ENCODE data around the gene FAM76A. TPM values are rescaled to one million over a fixed set of nuclear protein-coding genes. Genes with fewer than 3 reads are reported as not detected.
A peak's percentile ranks its signal among the peaks of the same experiment; 100 is the strongest.

FAM76A gene
- total RNA-seq, 1 experiment from 2014 or later = 17.9 TPM

GRCh38 chr1:27744556-27744955 lies 18.8 kb downstream of the FAM76A start:
- intact Hi-C loops (cut with micrococcal nuclease; ENCODE audit: unreplicated experiment) = no loop called here
- POLR2A ChIA-PET (ENCODE audit: low non-redundant PET) = no interaction called here
- TF ChIP-seq, protein P1, sequence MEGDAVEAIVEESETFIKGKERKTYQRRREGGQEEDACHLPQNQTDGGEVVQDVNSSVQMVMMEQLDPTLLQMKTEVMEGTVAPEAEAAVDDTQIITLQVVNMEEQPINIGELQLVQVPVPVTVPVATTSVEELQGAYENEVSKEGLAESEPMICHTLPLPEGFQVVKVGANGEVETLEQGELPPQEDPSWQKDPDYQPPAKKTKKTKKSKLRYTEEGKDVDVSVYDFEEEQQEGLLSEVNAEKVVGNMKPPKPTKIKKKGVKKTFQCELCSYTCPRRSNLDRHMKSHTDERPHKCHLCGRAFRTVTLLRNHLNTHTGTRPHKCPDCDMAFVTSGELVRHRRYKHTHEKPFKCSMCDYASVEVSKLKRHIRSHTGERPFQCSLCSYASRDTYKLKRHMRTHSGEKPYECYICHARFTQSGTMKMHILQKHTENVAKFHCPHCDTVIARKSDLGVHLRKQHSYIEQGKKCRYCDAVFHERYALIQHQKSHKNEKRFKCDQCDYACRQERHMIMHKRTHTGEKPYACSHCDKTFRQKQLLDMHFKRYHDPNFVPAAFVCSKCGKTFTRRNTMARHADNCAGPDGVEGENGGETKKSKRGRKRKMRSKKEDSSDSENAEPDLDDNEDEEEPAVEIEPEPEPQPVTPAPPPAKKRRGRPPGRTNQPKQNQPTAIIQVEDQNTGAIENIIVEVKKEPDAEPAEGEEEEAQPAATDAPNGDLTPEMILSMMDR (conservative IDR thresholded peaks at IDR 0.05; ENCODE audit: low read depth, low read length) = no peak
- TF ChIP-seq EZH2 (IDR thresholded peaks at IDR 0.05; ENCODE audit: borderline replicate concordance, low read depth, low read length, poor library complexity, severe bottlenecking) = no peak
- Histone ChIP-seq H3K27ac (ENCODE audit: low read depth, low read length, poor library complexity, severe bottlenecking) (no peak overlapping the region), H3K4me1 (ENCODE audit: insufficient read depth, low read length, poor library complexity, severe bottlenecking) (no peaks in the 10 kb centered on the region), H3K4me3 (ENCODE audit: low read depth, low read length, poor library complexity, severe bottlenecking) (no peak overlapping the region), H3K36me3 (ENCODE audit: insufficient read depth, low read length, poor library complexity, severe bottlenecking) (peaks cover 11% of the 10 kb centered on the region), H3K27me3 (replicated peaks; ENCODE audit: insufficient read depth, low read depth, low read length, poor library complexity) (no peaks in the 10 kb centered on the region), H3K9me3 (ENCODE audit: low read depth, low read length, poor library complexity, severe bottlenecking) (no peaks in the 10 kb centered on the region)
- CTCF ChIA-PET = no interaction called here
- no peak for DNase-seq (ENCODE audit: low spot score)
- BruUV-seq (replicated peaks) = no TSS peak

- no peaks in the 10 kb centered on the region for H3K4me1 ChIP-seq (ENCODE audit: insufficient read depth, low read length, poor library complexity, severe bottlenecking)
- TF ChIP-seq, protein P1 (conservative IDR thresholded peaks at IDR 0.05; ENCODE audit: low read depth, low read length) = no peak
- TF ChIP-seq EZH2 (IDR thresholded peaks at IDR 0.05; ENCODE audit: borderline replicate concordance, low read depth, low read length, poor library complexity, severe bottlenecking) = no peak
- peaks cover 13% of the 10 kb centered on the region for H3K36me3 ChIP-seq (ENCODE audit: insufficient read depth, low read length, poor library complexity, severe bottlenecking)
- POLR2A ChIA-PET (ENCODE audit: low non-redundant PET) = no interaction called here
- no peak overlapping the region for H3K4me3 ChIP-seq (ENCODE audit: low read depth, low read length, poor library complexity, severe bottlenecking)
- no peaks in the 10 kb centered on the region for H3K27me3 ChIP-seq (replicated peaks; ENCODE audit: insufficient read depth, low read depth, low read length, poor library complexity)
- BruUV-seq (replicated peaks) = no TSS peak
- intact Hi-C loops (cut with micrococcal nuclease; ENCODE audit: unreplicated experiment) = no loop called here
- no peak overlapping the region for H3K27ac ChIP-seq (ENCODE audit: low read depth, low read length, poor library complexity, severe bottlenecking)
- DNase-seq (ENCODE audit: low spot score) = no peak
- CTCF ChIA-PET = no interaction called here
- H3K9me3 ChIP-seq (ENCODE audit: low read depth, low read length, poor library complexity, severe bottlenecking) = no peaks in the 10 kb centered on the region
Measured at GRCh38 chr1:27745466-27745865, 19.7 kb downstream of the FAM76A start.

GRCh38 chr1:27752360-27752759 lies 26.6 kb downstream of the FAM76A start:
- Histone ChIP-seq H3K9me3 (ENCODE audit: low read depth, low read length, poor library complexity, severe bottlenecking) (no peaks in the 10 kb centered on the region), H3K27me3 (replicated peaks; ENCODE audit: insufficient read depth, low read depth, low read length, poor library complexity) (no peaks in the 10 kb centered on the region), H3K36me3 (ENCODE audit: insufficient read depth, low read length, poor library complexity, severe bottlenecking) (peaks cover 9% of the 10 kb centered on the region), H3K4me3 (ENCODE audit: low read depth, low read length, poor library complexity, severe bottlenecking) (no peak overlapping the region), H3K4me1 (ENCODE audit: insufficient read depth, low read length, poor library complexity, severe bottlenecking) (no peaks in the 10 kb centered on the region), H3K27ac (ENCODE audit: low read depth, low read length, poor library complexity, severe bottlenecking) (no peak overlapping the region)
- POLR2A ChIA-PET (ENCODE audit: low non-redundant PET) = no interaction called here
- CTCF ChIA-PET = interaction anchor here (1.0 kb wide), 1 partner anchor 21 kb away, joined by 4 read pairs; the partner anchor contains the start of gene STX12
- TF ChIP-seq, protein P1 (conservative IDR thresholded peaks at IDR 0.05; ENCODE audit: low read depth, low read length) = no peak
- no peak for TF ChIP-seq EZH2 (IDR thresholded peaks at IDR 0.05; ENCODE audit: borderline replicate concordance, low read depth, low read length, poor library complexity, severe bottlenecking)
- intact Hi-C loops (cut with micrococcal nuclease; ENCODE audit: unreplicated experiment) = no loop called here
- no TSS peak for BruUV-seq (replicated peaks)
- peak; percentile 4 for DNase-seq (ENCODE audit: low spot score)
